Hippocampal formation (tissue), 2 donors: ENCODE measurements around the gene CWF19L2.

Experiments
- DNase-seq, 2 donors: peaks; one replicate each; lab custom pipeline; 2025; lab: John Stamatoyannopoulos, UW

CWF19L2 gene

GRCh38 chr11:107301878-107302277 is 155.7 kb downstream of the CWF19L2 start:
- no peak for DNase-seq

GRCh38 chr11:107293677-107294344 is 163.8 kb downstream of the CWF19L2 start:
- DNase-seq, result no peak

- DNase-seq, result no peak
These were observed 175.4 kb downstream of the CWF19L2 start for GRCh38 chr11:107282195-107282594.
